ENCODE results near the gene CUX1.
"Not testable (repeated sequence)": the region's sequence is repeated elsewhere in the genome, so short reads cannot be mapped to it uniquely, and the experiment has no call there.

Gene CUX1

GRCh38 chr7:101795461-101795860 is 22.0 kb upstream of the CUX1 start:
- no peak for DNase-seq

GRCh38 chr7:101798173-101798572 is 19.3 kb upstream of the CUX1 start:
- DNase-seq: not testable (repeated sequence)

GRCh38 chr7:101803203-101804087 is 14.0 kb upstream of the CUX1 start:
- DNase-seq: no peak

- DNase-seq: peak in 1 of 4 experiments; percentile 10
These were observed 13.1 kb upstream of the CUX1 start for GRCh38 chr7:101804088-101804963.

GRCh38 chr7:101804967-101805366 is 12.5 kb upstream of the CUX1 start:
- DNase-seq: no peak

GRCh38 chr7:101812595-101812994 is 4.8 kb upstream of the CUX1 start:
- DNase-seq: no peak

GRCh38 chr7:101813402-101814019 is 3.9 kb upstream of the CUX1 start:
- DNase-seq: no peak

- DNase-seq: peak in 1 of 4 experiments; percentile 39
These were observed 3.1 kb upstream of the CUX1 start for GRCh38 chr7:101814081-101814990.

GRCh38 chr7:101814991-101815825 is 2.2 kb upstream of the CUX1 start:
- DNase-seq: peak in 3 of 4 experiments; percentile 46 to 68 (median 52)

- DNase-seq: peak in 3 of 4 experiments; percentile 46 to 68 (median 52)
These were observed 1.4 kb upstream of the CUX1 start for GRCh38 chr7:101815826-101816594.

GRCh38 chr7:101816595-101817470 is 593 bp upstream of the CUX1 start:
- peak in 1 of 4 experiments; percentile 15 for DNase-seq

GRCh38 chr7:101818287-101819071 is 1.1 kb downstream of the CUX1 start:
- DNase-seq: no peak

GRCh38 chr7:101819183-101819582 is 1.8 kb downstream of the CUX1 start:
- DNase-seq: no peak

- no peak for DNase-seq
These were observed 2.6 kb downstream of the CUX1 start for GRCh38 chr7:101819913-101820522.

- DNase-seq: no peak
These were observed 3.3 kb downstream of the CUX1 start for GRCh38 chr7:101820703-101821102.

GRCh38 chr7:101822632-101823031 is 5.2 kb downstream of the CUX1 start:
- not testable (repeated sequence) for DNase-seq

GRCh38 chr7:101823096-101823495 is 5.7 kb downstream of the CUX1 start:
- DNase-seq: no peak

GRCh38 chr7:101823596-101823995 is 6.2 kb downstream of the CUX1 start:
- no peak for DNase-seq
